KMS-11 (cell line): Measurements from ENCODE around the gene ZNF763.

Source experiments
- H2AFZ ChIP-seq: fragments of 200-600 bp; sonication (generic); 2 replicates; pipeline ENCODE4 v1.6.1; 2016; ENCODE audit warnings: antibody characterized with exemption, mixed run types, low read depth
- H3K27ac ChIP-seq: fragments of 200-600 bp; sonication (generic); 2 replicates; pipeline ENCODE4 v1.6.1; 2016; ENCODE audit warnings: mild to moderate bottlenecking, mixed run types
- H3K27me3 ChIP-seq: fragments of 200-600 bp; sonication (generic); 2 replicates; pipeline ENCODE4 v1.6.1; 2017; ENCODE audit warnings: mild to moderate bottlenecking, low read depth, mixed run types, moderate library complexity; ENCODE audit not compliant: insufficient read depth
- H3K36me3 ChIP-seq: fragments of 200-600 bp; sonication (generic); 2 replicates; pipeline ENCODE4 v1.6.1; 2017; ENCODE audit warnings: mild to moderate bottlenecking, mixed run types; ENCODE audit not compliant: insufficient read depth
- H3K4me1 ChIP-seq: fragments of 200-600 bp; sonication (generic); 2 replicates; pipeline ENCODE4 v1.6.1; 2016; ENCODE audit warnings: mild to moderate bottlenecking, low read depth, mixed run types; ENCODE audit not compliant: poor library complexity, severe bottlenecking
- H3K4me2 ChIP-seq: fragments of 200-600 bp; sonication (generic); 2 replicates; pipeline ENCODE4 v1.7.0; 2016; ENCODE audit warnings: mild to moderate bottlenecking, mixed run types
- H3K4me3 ChIP-seq: fragments of 200-600 bp; sonication (generic); IDR thresholded peaks from 2 replicates; pipeline ENCODE4 v1.6.1; 2017; ENCODE audit warnings: low read depth, low read length, mixed read lengths; ENCODE audit not compliant: insufficient read depth
- H3K79me2 ChIP-seq: fragments of 200-600 bp; sonication (generic); 2 replicates; pipeline ENCODE4 v1.6.1; 2016; ENCODE audit warnings: low read depth, mixed run types; ENCODE audit not compliant: insufficient read depth
- H3K9ac ChIP-seq: fragments of 200-600 bp; sonication (generic); 2 replicates; pipeline ENCODE4 v1.6.1; 2016; ENCODE audit warnings: mild to moderate bottlenecking, mixed run types
- H4K20me1 ChIP-seq: fragments of 200-600 bp; sonication (generic); 2 replicates; pipeline ENCODE4 v1.6.1; 2016; ENCODE audit warnings: mild to moderate bottlenecking, mixed run types; ENCODE audit not compliant: insufficient read depth
- TF ChIP-seq, protein P1 (sequence below): fragments of 200-600 bp; sonication (generic); conservative IDR thresholded peaks from 2 replicates; pipeline ENCODE4 v1.6.1; 2017; ENCODE audit warnings: low read depth, mild to moderate bottlenecking, antibody characterized with exemption, low read length, moderate library complexity, mixed read lengths

ZNF763 gene

DNA sequence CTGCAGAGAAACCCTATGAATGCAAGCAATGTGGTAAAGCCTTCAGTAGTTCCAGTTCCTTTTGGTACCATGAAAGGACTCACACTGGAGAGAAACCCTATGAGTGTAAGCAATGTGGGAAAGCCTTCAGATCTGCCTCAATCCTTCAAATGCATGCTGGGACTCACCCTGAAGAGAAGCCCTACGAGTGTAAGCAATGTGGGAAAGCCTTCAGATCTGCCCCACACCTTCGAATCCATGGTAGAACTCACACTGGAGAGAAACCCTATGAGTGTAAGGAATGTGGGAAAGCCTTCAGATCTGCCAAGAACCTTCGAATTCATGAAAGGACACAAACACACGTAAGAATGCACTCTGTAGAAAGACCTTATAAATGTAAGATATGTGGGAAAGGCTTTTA is 14.7 kb downstream of the ZNF763 start:
- TF ChIP-seq, protein P1, sequence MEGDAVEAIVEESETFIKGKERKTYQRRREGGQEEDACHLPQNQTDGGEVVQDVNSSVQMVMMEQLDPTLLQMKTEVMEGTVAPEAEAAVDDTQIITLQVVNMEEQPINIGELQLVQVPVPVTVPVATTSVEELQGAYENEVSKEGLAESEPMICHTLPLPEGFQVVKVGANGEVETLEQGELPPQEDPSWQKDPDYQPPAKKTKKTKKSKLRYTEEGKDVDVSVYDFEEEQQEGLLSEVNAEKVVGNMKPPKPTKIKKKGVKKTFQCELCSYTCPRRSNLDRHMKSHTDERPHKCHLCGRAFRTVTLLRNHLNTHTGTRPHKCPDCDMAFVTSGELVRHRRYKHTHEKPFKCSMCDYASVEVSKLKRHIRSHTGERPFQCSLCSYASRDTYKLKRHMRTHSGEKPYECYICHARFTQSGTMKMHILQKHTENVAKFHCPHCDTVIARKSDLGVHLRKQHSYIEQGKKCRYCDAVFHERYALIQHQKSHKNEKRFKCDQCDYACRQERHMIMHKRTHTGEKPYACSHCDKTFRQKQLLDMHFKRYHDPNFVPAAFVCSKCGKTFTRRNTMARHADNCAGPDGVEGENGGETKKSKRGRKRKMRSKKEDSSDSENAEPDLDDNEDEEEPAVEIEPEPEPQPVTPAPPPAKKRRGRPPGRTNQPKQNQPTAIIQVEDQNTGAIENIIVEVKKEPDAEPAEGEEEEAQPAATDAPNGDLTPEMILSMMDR = no peak
- Histone ChIP-seq H4K20me1 (no peaks in the 10 kb centered on the region), H3K27ac (no peak overlapping the region)

DNA sequence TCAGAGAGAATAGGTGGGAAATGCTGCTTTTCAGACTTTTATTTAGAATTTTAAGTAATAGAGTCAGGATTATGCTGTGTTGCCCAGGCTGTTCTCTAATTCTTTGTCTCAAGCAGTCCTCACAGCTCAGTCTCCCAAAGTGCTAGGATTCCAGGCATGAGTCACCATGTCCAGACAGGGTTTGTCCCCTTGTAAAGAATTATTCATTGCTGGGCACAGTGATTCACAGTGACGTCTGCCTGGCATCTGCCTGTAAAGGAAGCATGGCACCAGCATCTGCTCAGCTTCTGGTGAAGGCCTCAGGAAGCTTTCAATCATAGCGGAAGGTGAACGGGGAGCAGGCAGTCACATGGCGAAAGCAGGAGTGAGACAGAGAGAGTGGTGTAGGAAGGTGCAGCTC is 17.7 kb downstream of the ZNF763 start:
- TF ChIP-seq, protein P1 = no peak
- Histone ChIP-seq H3K4me1 (no peaks in the 10 kb centered on the region), H3K4me2 (no peak overlapping the region), H3K4me3 (no peak overlapping the region), H4K20me1 (no peaks in the 10 kb centered on the region), H3K27ac (no peak overlapping the region), H3K27me3 (no peaks in the 10 kb centered on the region), H3K79me2 (no peaks in the 10 kb centered on the region), H2AFZ (no peak overlapping the region), H3K36me3 (no peaks in the 10 kb centered on the region), H3K9ac (no peak overlapping the region)

More for the DNA sequence above, 14.7 kb downstream of the ZNF763 start:
- Histone ChIP-seq H3K27me3 (no peaks in the 10 kb centered on the region), H3K79me2 (no peaks in the 10 kb centered on the region), H3K4me3 (no peak overlapping the region), H3K9ac (no peak overlapping the region), H3K4me1 (no peaks in the 10 kb centered on the region), H2AFZ (no peak overlapping the region), H3K4me2 (no peak overlapping the region), H3K36me3 (no peaks in the 10 kb centered on the region)

GRCh38 chr19:11984986-11985385 is 20.1 kb downstream of the ZNF763 start:
- H3K4me3 ChIP-seq = no peak overlapping the region
- no peaks in the 10 kb centered on the region for H3K79me2 ChIP-seq
- TF ChIP-seq, protein P1 = no peak
- no peaks in the 10 kb centered on the region for H3K36me3 ChIP-seq
- no peaks in the 10 kb centered on the region for H3K27me3 ChIP-seq
- H3K9ac ChIP-seq = no peak overlapping the region
- no peak overlapping the region for H2AFZ ChIP-seq
- no peak overlapping the region for H3K4me2 ChIP-seq
- H3K27ac ChIP-seq = no peak overlapping the region
- no peaks in the 10 kb centered on the region for H4K20me1 ChIP-seq
- H3K4me1 ChIP-seq = no peaks in the 10 kb centered on the region

- TF ChIP-seq, protein P1 = no peak
- no peaks in the 10 kb centered on the region for H3K27me3 ChIP-seq
- no peak overlapping the region for H3K27ac ChIP-seq
- H3K4me1 ChIP-seq = no peaks in the 10 kb centered on the region
- no peak overlapping the region for H3K9ac ChIP-seq
- H3K4me2 ChIP-seq = no peak overlapping the region
- no peaks in the 10 kb centered on the region for H4K20me1 ChIP-seq
- no peak overlapping the region; the same call in 1 of the 2 replicates for H2AFZ ChIP-seq
- H3K4me3 ChIP-seq = no peak overlapping the region
- H3K36me3 ChIP-seq = no peaks in the 10 kb centered on the region
- no peaks in the 10 kb centered on the region for H3K79me2 ChIP-seq
Measured at GRCh38 chr19:11986754-11987153, 21.9 kb downstream of the ZNF763 start.
